ENCODE measurements around the gene LCN15. TPM values are rescaled to one million over a fixed set of nuclear protein-coding genes. Genes with fewer than 3 reads are reported as not detected.

The LCN15 gene
- total RNA-seq, 2 experiments from 2014 or later, result not detected

DNA sequence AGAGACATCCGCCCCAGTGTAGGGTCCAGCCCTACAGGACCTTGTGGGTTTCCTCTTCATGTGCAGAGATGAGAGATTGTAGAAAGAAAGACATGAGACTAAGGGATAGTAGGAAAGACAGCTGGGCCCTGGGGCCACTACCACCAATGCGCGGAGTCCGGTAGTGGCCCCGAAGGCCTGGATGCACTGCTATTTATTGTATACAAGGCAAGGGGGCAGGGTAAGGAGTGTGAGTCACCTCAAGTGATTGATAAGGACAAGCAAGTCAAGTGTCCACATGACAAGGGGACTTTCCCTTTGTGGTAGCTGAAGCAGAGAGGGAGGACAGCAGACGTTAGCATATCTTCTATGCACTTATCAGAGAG is 20.7 kb upstream of the LCN15 start:
- no peak overlapping the region for H3K27ac Mint-ChIP-seq
- peaks cover 1% of the 10 kb centered on the region for H3K27me3 Mint-ChIP-seq
- H3K4me3 Mint-ChIP-seq, result no peak overlapping the region
- intact Hi-C loops (cut with micrococcal nuclease), result loop anchor here (1.0 to 5.0 kb wide), 2 partner anchors 19 to 207 kb away; partner anchors contain the start of gene PAXX
- ChIA-PET POLR2A (no interaction called here), CTCF (interaction anchor here (1.3 to 1.4 kb wide), 2 partner anchors 62 to 250 kb away, joined by 3 to 12 read pairs; no protein-coding TSS in a partner anchor)
- H3K9me3 Mint-ChIP-seq, result no peaks in the 10 kb centered on the region
- peaks cover 16% of the 10 kb centered on the region for H3K4me1 Mint-ChIP-seq (ENCODE audit: low read depth)
- peak; percentile 41 for DNase-seq
- H3K36me3 Mint-ChIP-seq, result no peaks in the 10 kb centered on the region

- no peaks in the 10 kb centered on the region for H3K9me3 Mint-ChIP-seq
- POLR2A ChIA-PET, result no interaction called here
- H3K27ac Mint-ChIP-seq, result no peak overlapping the region
- no peak overlapping the region for H3K4me3 Mint-ChIP-seq
- H3K27me3 Mint-ChIP-seq, result peaks cover 1% of the 10 kb centered on the region
- H3K36me3 Mint-ChIP-seq, result no peaks in the 10 kb centered on the region
- peaks cover 16% of the 10 kb centered on the region for H3K4me1 Mint-ChIP-seq (ENCODE audit: low read depth)
- intact Hi-C loops (cut with micrococcal nuclease), result loop anchor here (1.0 kb wide), 1 partner anchor 18 kb away; no protein-coding TSS in a partner anchor
- DNase-seq, result no peak
- CTCF ChIA-PET, result interaction anchor here (0.8 to 1.0 kb wide), 2 partner anchors 14 to 34 kb away, joined by 3 to 4 read pairs; no protein-coding TSS in a partner anchor
Observed at GRCh38 chr9:136784249-136784996, 20.1 kb upstream of the LCN15 start.

DNA sequence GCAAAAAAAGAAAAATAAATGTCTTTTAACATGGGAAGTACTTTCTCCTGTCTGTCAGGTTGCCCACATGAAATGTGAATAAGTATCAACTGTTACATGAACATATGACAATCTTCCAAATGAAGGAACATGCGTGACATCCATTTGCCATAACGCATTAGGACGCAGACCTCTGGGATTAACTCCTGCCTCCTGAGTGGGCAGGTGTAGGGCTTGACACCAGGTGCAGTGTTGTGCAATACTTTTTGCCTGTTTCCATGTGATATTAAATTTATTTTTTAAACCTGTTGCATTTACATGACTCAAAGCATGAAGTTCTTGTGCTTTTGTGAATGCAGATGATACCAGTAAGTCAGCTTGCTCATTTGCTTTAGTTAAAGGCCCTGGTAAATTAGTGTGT is 18.1 kb upstream of the LCN15 start:
- Mint-ChIP-seq H3K4me3 (no peak overlapping the region), H3K27ac (no peak overlapping the region), H3K4me1 (ENCODE audit: low read depth) (peaks cover 6% of the 10 kb centered on the region), H3K9me3 (no peaks in the 10 kb centered on the region), H3K27me3 (peaks cover 12% of the 10 kb centered on the region), H3K36me3 (no peaks in the 10 kb centered on the region)
- no peak for DNase-seq
- intact Hi-C loops (cut with micrococcal nuclease), result no loop called here
- ChIA-PET CTCF (interaction anchor here (0.9 to 1.1 kb wide), 2 partner anchors 13 to 25 kb away, joined by 3 read pairs; partner anchors contain the start of gene LCN8), POLR2A (no interaction called here)

DNA sequence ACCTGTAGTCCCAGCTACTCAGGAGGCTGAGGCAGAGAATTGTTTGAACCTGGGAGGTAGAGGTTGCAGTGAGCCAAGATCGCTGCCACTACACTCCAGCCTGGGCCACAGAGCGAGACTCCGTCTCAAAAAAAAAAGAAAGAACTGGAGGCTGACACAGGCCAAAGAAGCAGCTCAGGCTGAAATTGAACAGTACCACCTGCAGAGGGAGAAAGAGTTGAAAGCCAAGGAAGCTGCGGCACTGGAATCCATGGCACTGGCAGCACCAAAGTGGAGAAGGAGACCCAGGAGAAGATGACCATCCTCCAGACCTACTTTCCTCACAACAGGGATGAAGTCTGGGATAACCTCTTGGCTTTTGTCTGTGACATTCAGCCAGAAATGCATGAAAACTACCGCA is 15.5 kb upstream of the LCN15 start:
- ChIA-PET POLR2A (interaction anchor here (0.7 kb wide), 1 partner anchor 209 kb away, joined by 4 read pairs; no protein-coding TSS in a partner anchor), CTCF (interaction anchor here (1.0 to 3.0 kb wide), 2 partner anchors 9 to 13 kb away, joined by 3 to 13 read pairs; no protein-coding TSS in a partner anchor)
- Mint-ChIP-seq H3K4me1 (ENCODE audit: low read depth) (peaks cover 3% of the 10 kb centered on the region), H3K27ac (no peak overlapping the region), H3K4me3 (no peak overlapping the region), H3K36me3 (no peaks in the 10 kb centered on the region), H3K9me3 (no peaks in the 10 kb centered on the region), H3K27me3 (peaks cover 12% of the 10 kb centered on the region)
- intact Hi-C loops (cut with micrococcal nuclease), result no loop called here
- DNase-seq, result no peak

DNA sequence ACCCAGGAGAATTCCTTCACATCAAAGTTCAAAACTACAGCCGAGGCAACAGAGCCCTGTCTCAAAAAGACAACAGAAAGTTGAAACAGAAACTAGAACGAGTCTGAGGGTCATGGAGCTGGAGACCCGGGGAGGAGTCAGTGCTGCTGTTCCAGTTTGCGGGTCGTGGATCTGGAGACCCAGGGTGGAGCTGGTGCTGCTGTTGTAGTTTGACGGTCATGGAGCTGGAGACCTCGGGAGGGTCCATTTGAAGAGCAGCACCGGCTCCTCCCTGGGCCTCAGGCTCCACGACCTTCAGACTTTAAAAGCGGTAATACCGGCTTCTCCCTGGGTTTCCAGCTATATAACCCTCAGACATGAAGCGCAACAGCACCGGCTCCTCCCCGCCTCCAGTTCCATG is 13.0 kb upstream of the LCN15 start:
- peaks cover 12% of the 10 kb centered on the region for H3K27me3 Mint-ChIP-seq
- no peak overlapping the region for H3K4me3 Mint-ChIP-seq
- no peak overlapping the region for H3K27ac Mint-ChIP-seq
- POLR2A ChIA-PET, result no interaction called here
- peaks cover 7% of the 10 kb centered on the region for H3K36me3 Mint-ChIP-seq
- H3K9me3 Mint-ChIP-seq, result peaks cover 11% of the 10 kb centered on the region
- DNase-seq, result no peak
- CTCF ChIA-PET, result interaction anchor here (0.8 to 3.0 kb wide), 13 partner anchors 8 to 291 kb away, joined by 3 to 17 read pairs (median 5); partner anchors contain the start of genes AJM1, LCN8 and NPDC1
- intact Hi-C loops (cut with micrococcal nuclease), result no loop called here
- H3K4me1 Mint-ChIP-seq (ENCODE audit: low read depth), result no peaks in the 10 kb centered on the region

DNA sequence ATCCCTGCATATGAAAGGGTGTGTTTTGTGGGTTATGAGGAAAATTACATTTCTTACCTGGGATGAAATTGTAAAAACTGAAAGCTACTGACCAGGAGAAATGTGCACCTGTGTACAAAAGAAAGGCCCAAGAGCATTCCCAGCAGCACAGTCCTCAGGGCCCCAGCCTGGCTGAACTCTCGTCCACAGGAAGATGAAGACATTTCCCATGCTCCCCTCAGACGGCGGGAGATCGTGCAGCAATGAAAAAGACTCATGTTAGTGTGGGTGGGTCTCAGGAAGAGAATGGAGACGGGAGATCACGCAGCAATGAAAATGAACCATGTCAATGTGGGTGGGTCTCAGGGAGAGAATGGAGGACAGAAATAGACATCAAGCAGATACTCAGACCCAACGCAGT is 12.6 kb upstream of the LCN15 start:
- Mint-ChIP-seq H3K27ac (no peak overlapping the region), H3K36me3 (peaks cover 7% of the 10 kb centered on the region), H3K9me3 (peaks cover 11% of the 10 kb centered on the region), H3K4me3 (no peak overlapping the region), H3K27me3 (peaks cover 12% of the 10 kb centered on the region), H3K4me1 (ENCODE audit: low read depth) (no peaks in the 10 kb centered on the region)
- ChIA-PET CTCF (interaction anchor here (1.8 to 3.0 kb wide), 5 partner anchors 7 to 258 kb away, joined by 5 to 17 read pairs (median 11); partner anchors contain the start of gene LCN8), POLR2A (interaction anchor here (0.6 kb wide), 1 partner anchor 304 kb away, joined by 3 read pairs; no protein-coding TSS in a partner anchor)
- intact Hi-C loops (cut with micrococcal nuclease), result no loop called here
- DNase-seq, result no peak

DNA sequence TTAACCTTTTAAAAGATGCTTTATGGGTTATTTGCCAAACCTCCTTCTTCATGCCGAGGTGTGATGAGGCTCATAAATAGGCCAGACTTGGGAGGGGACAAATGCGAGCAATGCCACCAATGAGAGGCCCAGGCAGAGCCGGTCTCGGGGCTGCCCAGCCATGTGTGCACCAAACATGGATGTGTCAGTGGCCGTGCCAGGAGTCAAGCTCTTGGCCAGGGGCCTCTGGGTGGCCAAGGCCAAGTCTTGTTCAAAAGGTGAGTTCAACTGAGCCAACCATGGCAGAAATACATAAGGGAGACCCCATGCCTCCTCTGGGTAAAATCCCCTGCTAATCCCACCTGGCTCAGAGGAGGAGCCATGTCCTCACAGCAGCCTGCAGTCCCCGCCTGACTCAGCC is 10.9 kb upstream of the LCN15 start:
- H3K27me3 Mint-ChIP-seq, result peaks cover 12% of the 10 kb centered on the region
- ChIA-PET CTCF (no interaction called here), POLR2A (no interaction called here)
- H3K9me3 Mint-ChIP-seq, result peaks cover 11% of the 10 kb centered on the region
- no peak overlapping the region for H3K27ac Mint-ChIP-seq
- H3K4me1 Mint-ChIP-seq (ENCODE audit: low read depth), result no peaks in the 10 kb centered on the region
- no peak for DNase-seq
- intact Hi-C loops (cut with micrococcal nuclease), result no loop called here
- H3K36me3 Mint-ChIP-seq, result peaks cover 7% of the 10 kb centered on the region
- no peak overlapping the region for H3K4me3 Mint-ChIP-seq

- no peak overlapping the region for H3K27ac Mint-ChIP-seq
- intact Hi-C loops (cut with micrococcal nuclease), result no loop called here
- peaks cover 2% of the 10 kb centered on the region for H3K4me1 Mint-ChIP-seq (ENCODE audit: low read depth)
- H3K4me3 Mint-ChIP-seq, result no peak overlapping the region
- POLR2A ChIA-PET, result no interaction called here
- H3K27me3 Mint-ChIP-seq, result peaks cover 14% of the 10 kb centered on the region
- peaks cover 7% of the 10 kb centered on the region for H3K36me3 Mint-ChIP-seq
- CTCF ChIA-PET, result no interaction called here
- DNase-seq, result no peak
- H3K9me3 Mint-ChIP-seq, result peaks cover 11% of the 10 kb centered on the region
Observed at GRCh38 chr9:136774416-136775045, 10.2 kb upstream of the LCN15 start.

- no peak overlapping the region for H3K27ac Mint-ChIP-seq
- CTCF ChIA-PET, result interaction anchor here (1.2 kb wide), 1 partner anchor 41 kb away, joined by 3 read pairs; no protein-coding TSS in a partner anchor
Observed at GRCh38 chr9:136773386-136774044, 9.2 kb upstream of the LCN15 start.

GRCh38 chr9:136771907-136772415 is 7.6 kb upstream of the LCN15 start:
- ChIA-PET CTCF (interaction anchor here (0.8 to 2.5 kb wide), 4 partner anchors 14 to 263 kb away, joined by 3 to 12 read pairs (median 3); partner anchors contain the start of gene TMEM141), POLR2A (no interaction called here)
- peaks cover 7% of the 10 kb centered on the region for H3K4me1 Mint-ChIP-seq (ENCODE audit: low read depth)
- no peak overlapping the region for H3K4me3 Mint-ChIP-seq
- intact Hi-C loops (cut with micrococcal nuclease), result no loop called here
- H3K9me3 Mint-ChIP-seq, result peaks cover 11% of the 10 kb centered on the region
- no peak overlapping the region for H3K27ac Mint-ChIP-seq
- H3K27me3 Mint-ChIP-seq, result peaks cover 10% of the 10 kb centered on the region
- no peak for DNase-seq
- peaks cover 7% of the 10 kb centered on the region for H3K36me3 Mint-ChIP-seq

More at GRCh38 chr9:136773386-136774044, 9.2 kb upstream of the LCN15 start:
- peaks cover 2% of the 10 kb centered on the region for H3K4me1 Mint-ChIP-seq (ENCODE audit: low read depth)
- peaks cover 7% of the 10 kb centered on the region for H3K36me3 Mint-ChIP-seq
- peaks cover 11% of the 10 kb centered on the region for H3K9me3 Mint-ChIP-seq
- H3K4me3 Mint-ChIP-seq, result no peak overlapping the region
- DNase-seq, result peak; percentile 37
- H3K27me3 Mint-ChIP-seq, result peaks cover 8% of the 10 kb centered on the region
- intact Hi-C loops (cut with micrococcal nuclease), result no loop called here
- POLR2A ChIA-PET, result no interaction called here

DNA sequence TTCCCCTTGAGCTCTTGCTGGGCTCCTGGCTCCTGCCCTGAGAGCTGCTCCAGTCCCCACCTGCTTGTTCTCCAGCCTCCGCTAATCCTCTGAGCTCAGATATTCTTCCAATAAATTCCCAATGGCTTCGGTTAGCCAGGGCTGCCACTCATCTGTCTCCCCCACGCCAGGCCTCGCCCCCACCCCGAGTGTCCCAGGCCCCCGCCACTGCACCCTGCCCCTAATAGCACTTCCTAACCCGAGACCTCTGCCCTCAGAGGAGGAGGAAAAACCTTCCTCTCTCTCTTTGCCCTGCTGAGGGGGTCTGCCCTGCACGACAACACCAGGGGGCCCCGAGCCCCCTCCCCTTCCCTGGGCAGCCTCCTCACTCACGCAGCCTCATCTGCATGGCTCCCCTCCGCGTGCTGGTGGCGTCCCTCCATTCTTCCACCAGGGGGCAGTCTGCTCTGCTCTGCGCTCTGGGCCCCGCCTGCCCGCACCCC is 5.4 kb upstream of the LCN15 start:
- ChIA-PET CTCF (interaction anchor here (0.6 to 1.1 kb wide), 5 partner anchors 8 to 46 kb away, joined by 3 to 11 read pairs (median 3); partner anchors contain the start of gene LCN8), POLR2A (no interaction called here)
- intact Hi-C loops (cut with micrococcal nuclease), result no loop called here
- Mint-ChIP-seq H3K9me3 (peaks cover 11% of the 10 kb centered on the region), H3K27ac (no peak overlapping the region), H3K4me1 (ENCODE audit: low read depth) (peaks cover 17% of the 10 kb centered on the region), H3K4me3 (no peak overlapping the region), H3K27me3 (peaks cover 11% of the 10 kb centered on the region), H3K36me3 (peaks cover 7% of the 10 kb centered on the region)
- peak; percentile 71 for DNase-seq
